Activated T-cell treated with anti-CD3 and anti-CD28 coated beads, Interleukin-2, amount 50 U/mL, for 1 hour (primary cell): ENCODE results near the gene CANT1.
A peak's percentile ranks its signal among the peaks of the same experiment; 100 is the strongest.

ENCODE experiments used
- DNase-seq: peaks from one replicate; pipeline ENCODE4 v3.0.0-alpha.2; 2020

Gene CANT1

DNA sequence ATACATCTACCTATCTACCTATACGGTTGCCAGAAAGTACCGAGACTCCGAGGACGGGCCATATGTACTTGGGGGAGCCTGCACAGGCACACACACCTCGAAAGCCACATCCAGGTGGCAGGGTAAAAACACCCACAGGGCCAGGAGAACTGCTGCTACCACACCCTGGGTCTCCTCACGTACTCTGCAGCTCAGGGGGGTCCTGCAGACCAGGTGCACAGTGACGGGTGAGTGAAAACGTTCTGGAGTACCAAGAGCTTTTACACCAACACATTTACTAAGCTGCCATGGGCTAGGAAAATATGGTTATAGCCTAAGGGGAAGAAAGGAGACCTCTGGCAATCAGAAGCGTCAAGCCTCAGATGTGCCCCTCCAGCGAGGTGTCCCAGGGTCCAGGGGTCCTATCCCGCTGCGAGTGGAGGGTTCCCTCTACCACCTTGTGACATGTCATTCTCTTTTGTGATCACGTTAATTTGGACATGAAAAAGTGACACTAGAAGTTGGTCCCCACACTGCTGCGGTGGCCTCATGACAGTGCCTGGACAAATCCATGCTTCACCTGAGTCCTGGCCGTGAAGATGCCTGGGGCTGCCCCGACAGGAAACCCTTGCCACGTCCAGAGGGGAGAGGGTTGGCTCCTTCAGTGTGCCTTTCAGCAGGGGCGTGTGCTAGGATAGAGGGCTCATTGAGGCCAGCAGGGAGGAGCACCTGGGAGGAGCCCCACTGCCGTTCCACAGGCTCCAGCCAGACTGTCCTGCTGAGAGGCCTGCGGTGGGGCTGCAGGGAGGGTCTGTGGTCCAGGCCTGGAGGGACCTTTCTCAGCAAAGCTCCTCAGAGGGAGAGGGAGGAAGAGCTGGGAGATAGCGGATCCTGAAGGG is 1.8 kb downstream of the CANT1 start:
- DNase-seq, result no peak

DNA sequence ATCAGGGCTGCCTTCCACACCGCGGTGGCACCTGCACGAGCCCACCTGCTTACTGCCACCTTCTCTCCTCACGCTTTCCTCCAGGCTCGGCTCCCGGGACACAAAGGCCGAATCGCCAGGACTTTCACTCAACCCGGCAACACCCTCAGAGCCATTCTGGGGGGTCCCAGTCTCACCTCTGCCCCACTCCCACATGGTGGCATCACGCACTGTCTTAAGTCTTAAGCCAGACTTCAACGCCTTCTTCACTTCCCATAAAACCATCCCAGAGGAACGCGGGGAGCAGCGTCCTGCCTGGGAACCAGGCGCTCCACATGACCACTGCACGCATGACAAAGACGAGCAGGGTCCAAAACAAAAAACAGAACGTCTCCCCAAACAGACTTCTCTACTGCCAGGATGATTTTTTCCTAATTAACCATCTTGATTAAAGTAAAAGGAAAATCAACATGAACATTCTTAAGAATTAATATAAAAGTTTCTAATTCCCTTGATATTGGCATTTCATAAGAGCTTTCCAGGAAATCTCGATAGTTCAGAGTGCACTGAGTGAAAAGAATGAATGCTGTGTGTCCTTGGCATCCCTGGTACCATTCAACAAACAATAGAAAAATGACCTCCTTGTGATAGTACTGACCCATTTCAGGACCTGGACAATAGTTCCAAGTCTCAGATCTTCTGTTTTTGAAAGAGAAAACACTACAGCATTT is 2.6 kb downstream of the CANT1 start:
- DNase-seq, result no peak

DNA sequence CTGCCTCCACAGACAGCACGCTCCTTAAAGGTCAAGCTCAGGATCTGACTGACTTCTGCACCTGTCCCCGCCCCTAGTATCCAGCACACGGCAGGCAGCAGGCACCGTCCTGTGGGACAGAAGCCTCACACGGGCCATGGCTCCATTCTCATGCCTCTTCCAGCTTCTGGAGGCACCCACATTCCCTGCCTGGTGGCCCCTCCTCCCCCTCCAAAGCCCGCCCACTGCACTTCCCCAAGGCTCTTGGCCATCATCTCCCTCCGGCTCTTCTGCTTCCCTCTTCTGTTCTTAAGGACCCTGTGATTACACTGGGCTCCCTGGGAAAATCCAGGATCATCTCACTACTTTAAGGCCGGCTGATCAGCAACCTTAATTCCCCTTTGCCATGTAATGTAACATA is 3.5 kb downstream of the CANT1 start:
- DNase-seq, result no peak

DNA sequence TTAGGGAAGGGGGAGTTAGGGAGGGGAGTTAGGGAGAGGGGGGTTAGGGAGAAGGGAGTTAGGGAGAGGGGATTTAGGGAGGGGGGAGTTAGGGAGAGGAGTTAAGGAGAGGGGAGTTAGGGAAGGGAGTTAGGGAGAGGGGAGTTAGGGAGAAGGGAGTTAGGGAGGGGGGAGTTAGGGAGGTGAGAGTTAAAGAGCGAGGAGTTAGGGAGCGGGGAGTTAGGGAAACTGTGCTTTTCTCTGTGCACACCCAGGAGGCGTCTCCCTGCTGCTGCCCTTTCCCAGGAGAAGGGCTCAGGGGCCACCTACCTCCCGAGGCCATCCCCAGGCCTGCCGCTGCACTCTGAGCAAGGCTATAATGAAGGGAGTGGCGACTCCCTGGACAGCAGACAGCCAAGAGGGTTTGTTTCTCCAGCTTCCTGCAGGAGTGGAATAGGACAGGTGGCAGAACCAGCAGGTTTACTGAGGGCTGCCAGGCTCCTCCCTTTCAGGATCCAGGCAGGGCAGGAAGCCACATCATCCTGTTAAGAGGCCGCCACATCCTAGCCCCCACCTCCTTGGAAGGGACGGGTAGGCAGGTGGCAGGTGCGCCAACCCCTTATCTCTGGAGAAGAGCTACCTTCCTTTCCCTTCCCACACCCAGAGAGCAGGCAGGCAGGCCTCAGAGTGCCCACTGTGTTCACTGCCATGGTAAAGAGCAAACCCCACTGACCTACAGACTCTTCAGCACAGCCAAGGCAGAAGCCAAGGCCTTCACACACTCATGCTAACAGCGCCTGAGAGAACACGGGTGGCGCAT is 4.3 kb downstream of the CANT1 start:
- peak; percentile 14 for DNase-seq

DNA sequence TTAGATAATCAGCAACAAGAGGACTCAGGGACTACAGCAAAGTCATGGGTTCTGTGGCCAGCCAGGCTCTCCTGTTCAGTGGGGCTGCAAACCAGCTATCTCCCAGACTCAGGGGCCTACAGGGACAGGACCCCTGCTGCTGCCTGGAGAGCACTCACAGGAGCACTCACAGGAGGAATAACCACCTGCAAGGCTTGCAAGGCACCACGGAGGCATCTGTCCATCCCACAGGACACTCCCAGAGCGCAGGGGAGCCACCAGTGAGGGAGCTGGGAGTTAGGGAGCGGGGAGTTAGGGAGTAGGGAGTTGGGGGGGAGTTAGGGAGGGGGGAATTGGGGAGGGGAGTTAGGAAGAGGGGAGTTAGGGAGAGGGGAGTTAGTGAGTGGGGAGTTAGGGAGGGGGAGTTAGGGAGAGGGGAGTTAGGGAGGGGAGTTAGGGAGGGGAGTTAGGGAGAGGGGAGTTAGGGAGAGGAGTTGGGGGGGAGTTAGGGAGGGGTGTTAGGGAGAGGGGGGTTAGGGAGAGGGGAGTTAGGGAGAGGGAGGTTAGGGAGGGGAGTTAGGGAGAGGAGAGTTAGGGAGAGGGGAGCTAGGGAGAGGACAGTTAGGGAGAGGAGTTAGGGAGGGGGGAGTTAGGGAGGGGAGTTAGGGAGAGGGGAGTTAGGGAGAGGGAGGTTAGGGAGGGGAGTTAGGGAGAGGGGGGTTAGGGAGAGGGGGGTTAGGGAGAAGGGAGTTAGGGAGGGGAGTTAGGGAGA is 5.7 kb downstream of the CANT1 start:
- peak; percentile 16 for DNase-seq

DNA sequence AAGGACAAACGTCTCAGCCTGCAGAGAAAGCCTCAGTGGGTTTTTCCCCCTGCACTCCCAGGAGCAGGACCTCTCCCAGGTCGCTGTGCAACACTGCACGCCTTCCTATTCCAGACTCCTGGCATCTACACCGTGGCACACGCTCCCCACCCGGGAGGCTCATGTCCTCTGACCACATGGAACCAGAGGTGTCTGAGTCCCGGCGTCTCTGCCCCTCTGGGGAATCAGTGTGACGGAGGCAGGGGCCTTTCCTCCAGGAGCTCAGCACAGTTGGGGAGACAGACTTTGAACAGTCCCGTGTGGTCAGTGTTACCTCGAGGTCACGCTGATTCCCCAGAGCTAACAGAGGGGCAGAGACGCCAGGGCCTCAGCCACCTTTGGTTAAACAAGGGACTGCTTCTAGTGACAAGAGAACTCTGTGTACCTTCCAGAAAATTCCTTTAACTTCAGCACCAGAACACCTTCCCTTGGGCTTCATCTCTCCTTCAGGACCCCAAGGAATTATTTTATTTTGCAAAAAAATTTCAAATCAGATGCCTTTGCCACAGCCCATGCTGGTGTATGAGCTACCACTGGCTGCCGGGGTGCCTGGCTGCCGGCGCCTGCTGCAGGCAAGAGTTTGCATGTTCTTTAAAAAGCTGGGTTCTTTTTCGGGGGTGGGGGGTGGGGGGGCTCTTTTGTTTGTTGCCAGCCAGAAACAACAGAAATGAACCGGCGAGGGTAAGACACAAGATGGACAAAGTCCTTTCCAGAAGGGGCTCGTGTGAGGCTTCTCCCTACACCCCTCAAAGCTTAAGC is 6.6 kb downstream of the CANT1 start:
- peak; percentile 14 for DNase-seq

DNA sequence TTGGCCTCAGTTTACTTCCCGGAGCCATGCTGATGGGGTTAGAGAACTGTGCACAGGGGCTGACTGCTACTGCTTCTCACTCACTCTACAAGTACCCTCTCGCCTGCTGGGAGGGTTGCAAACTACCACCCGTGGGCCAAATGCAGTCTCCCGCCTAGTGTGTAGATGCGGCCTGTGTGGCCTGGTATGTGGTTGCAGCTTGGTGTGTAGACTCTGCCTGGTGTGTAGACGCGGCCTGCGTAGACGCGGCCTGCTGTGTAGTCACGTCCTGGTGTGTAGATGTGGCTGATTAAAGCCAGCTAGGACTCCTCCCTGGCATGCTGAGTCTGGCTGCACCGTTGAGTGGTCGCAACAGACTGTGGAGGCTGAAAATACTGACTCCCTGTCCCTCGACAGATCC is 7.3 kb downstream of the CANT1 start:
- peak; percentile 4 for DNase-seq

DNA sequence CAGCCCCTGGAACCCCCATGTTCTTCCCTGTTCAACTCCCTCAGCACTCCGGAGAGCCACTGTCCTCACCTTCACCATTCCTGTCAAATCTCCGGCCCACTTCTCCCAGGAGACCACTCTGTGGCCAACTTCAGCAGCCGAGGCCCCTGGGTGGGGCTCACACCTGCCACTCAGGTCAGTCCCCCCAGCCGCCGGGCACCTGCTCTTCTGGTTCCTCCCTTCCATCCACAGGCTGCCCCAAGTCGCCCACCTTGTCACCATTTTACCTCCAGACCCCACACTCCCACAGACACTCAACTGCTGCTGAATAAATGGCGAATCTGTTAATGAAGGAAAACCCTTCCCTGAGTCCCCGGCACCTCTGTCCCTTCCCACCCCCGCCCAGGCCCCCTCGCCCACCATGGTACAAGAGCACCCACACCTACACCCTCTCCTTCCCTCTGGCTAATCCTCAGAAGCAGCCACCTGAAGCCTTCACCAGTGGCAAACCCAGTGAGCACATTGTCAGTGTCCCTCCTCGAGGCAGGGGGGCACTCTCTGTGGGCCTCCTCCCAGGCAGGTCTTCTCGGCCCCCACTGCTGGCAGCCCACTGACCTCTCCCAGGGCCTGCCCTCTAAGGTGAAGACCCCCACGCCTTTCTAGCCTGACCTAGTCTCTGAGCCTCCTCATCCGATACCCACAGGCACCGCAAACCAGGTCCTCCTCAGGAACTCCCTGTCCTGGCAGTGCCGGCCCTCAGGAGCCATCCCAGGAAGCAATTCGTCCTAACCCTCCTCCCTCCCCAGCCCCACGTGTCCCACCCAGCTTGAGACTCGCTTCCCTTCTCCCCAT is 8.2 kb downstream of the CANT1 start:
- peak; percentile 13 for DNase-seq

DNA sequence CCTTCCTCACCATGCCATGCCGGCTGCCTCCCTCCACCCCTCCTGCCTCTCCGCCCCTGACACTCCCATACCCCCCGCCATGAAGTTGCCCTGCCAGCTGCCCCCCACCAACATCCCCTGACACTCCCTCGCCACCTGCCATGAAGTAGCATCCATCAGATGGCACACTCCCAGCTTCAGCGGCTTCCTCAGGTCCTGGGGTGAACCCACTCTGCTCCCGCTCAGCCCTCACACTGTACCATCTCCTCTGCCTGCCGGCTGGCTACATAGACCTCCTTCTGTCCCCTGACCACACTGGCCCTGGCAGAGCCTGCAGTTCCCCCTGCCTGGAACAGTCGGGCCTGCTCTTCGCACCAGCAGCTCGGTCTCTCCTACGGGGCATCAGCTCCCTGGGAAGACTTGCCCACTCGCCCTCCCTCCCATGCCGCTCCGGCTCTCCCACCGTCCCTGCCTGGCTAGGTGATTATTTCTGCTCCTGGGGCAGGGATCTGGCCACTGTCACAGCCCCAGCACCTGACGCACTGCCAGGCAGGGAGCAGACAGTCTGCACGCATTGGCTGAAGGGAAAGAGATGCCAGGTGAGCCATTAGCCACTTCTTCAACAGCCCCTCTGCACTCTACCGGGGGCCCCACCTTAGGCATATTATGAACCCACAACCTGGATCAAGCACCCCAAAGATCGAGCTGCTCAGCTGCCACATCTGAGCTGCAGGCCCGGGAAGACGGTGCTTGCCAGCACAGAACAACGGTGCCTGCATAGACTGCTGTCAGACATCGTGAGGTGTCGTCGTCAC is 9.0 kb downstream of the CANT1 start:
- DNase-seq, result peak; percentile 6

DNA sequence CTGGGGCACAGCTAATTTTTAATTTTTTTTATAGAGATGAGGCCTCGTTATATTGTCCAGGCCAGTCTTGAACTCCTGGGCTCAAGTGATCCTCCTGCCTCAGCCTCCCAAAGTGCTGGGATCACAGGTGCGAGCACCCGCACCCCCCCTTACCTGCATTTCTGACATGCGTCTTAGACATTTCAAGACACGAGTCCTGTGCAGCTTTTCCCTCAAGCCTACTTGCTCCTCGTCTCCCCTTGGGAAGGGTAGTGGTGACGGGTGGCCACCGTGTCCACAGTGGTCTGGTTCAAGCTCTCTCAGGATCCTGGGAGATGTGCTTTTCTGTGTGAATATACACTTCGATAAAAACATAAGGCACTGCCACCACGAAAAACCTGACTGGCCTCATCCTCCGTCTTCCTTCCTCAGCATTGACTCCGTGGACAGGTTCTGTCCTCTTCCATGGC is 9.6 kb downstream of the CANT1 start:
- peak; percentile 8 for DNase-seq

DNA sequence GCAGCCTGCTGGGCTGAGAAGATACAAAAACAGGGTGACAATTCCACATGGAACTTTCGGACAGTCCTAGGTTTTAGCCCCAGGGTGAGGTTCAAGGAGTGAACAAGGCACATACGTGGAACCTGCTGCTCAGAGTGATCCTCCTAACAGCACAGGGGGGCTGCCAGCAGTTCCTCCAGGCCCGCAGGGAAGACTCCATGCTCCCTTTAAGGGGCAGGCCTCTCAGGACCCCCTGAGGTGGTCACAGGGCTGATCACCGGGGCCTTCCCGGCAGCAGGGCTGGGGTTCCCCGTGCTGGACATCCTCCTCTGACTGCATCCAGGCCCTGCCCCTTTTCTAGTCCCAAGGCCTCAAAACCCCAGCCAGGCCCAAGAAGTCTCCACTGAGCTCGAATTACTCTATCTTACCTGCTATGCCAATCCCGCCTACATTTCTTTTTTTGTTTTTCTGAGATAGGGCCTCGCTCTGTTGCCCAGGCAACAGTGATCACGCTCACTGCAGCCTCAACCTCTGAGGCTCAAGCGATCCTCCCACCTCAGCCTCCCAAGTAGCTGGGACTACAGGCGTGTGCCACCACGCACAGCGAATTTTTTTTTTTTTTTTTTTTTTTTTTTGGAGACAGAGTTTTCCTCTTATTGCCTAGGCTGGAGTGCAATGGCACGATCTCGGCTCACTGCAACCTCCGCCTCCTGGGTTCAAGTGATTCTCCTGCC is 10.4 kb downstream of the CANT1 start:
- peak; percentile 12 for DNase-seq

DNA sequence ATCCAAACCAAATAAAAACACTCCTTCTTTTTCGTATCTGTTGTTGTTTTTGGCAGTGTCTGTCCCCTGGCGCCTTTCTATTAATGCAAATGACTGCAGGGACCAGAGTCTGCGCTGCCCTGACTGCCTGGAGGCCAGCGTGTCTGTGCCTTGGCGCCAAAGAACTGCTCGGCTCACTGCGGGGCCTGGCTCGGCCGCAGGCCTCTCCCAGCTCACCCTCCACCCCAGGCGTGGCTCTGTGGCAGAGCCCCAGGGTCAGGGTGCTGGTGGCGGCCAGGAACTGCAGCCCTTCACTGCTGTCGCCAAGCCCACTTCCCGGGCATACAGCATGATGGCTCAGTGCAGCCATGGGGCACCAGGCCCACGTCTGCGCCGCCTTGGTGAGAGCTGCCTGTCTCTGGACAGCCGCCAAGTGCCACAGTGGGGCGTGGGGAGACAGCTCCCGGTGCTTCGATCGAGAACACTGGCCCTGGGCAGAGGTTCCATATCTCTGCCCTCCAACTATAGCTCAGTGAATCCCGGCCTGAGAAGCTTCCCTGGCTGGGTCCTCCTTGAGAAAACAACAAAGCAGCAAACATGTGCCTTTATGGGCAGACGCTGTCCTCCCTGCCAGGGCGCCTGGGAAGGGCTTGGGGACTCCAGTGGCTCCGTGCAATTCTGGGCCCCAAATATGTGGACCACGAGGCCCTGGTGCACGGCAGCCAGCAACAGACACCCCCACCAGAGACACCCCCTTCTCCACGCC is 11.1 kb downstream of the CANT1 start:
- peak; percentile 10 for DNase-seq

DNA sequence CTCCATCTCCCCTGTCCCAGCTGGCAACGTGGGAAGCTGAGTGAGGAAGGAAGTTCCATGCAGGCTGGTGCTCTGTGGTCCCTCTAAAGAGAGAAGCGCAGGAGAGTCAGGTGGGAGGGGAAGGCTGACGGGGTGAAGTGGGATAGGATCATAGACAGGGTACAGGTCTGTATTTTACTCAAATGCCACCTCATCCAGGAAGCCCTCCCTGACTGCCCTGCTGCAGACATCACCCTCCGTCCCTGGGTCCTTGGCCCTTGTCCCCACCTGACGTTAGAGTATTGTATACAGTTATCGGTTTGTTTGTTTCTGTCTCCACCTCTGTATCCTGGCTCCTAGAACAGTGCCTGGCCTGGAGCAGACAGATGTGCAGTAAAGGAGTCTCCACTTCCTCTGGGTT is 11.7 kb downstream of the CANT1 start:
- DNase-seq, result peak; percentile 1

DNA sequence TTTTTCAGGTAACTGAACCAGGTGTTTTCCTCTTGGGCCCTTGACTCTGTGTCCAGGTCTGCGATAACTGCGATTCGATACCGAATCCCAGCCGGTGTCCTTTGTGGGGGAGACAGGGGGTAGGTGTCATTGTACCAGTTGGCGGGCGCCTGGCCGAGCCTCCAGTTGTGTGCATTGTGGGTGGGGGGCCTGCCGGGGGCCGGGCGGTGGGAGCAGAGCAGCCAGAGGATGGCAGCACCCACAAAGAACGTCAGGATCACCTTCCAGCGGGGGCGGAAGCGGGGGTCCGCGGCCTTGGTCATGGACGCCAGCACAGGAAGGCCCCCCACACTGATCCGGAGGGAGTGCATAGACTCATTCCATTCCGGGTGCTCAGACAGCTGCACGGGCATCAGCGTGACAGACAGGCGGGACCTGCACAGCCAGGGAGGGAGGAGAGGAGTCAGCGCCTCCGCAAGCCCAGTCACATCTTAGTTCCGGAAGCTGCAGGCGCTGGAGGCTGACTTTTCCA is 12.3 kb downstream of the CANT1 start:
- peak; percentile 12 for DNase-seq

DNA sequence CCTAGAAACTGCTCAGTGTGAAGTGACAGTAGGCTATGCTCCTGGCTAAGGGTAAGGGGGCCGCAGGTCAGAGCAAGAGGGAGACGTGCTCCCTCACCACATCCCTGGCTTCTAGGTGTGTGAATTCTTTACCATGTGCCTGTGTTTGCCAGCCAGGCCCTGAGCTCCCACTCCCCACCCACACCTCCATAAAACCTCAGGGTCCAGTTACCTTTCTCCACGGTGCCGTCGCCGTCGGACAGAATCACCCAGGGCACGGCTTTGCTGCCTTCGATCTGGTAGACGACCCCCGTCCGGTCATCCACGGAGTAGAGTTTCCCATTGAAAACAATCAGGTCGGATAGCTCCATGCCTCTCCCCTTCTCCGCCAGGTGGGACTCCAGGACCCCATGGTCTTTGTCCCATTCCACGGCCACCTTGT is 12.8 kb downstream of the CANT1 start:
- DNase-seq, result no peak

DNA sequence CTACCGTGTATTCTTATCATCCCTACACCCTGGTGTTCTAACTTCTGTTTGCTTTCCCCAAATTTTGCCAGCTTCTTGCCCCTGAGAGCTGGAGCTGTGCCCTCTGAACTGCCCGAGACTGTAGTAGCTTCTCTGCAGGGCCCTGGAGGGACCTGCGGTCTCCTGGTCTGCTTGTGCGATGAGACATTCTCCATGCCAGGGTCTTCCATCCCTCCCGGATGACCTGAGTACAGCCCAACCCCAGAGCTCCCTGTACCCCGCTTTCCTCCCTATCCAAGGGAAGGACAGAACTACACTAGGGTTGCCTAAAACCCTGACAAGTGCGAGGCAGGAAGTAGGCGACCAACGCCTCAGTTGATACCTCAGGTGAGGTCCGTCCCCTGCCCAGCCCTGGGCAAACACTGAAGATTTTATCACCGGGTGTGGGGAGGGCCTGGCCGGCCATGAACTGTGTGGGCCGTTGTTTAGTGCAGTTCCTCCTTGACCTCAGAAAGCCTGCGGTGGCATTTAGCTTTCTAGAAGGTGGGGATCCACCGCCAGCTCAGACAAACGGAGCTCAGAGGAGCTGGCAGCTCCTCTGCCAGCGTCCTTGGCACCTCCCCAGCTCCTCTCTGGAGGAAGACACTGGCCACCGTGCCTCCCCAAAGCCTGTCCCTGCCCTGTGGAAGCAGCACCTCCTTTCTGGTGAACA is 13.7 kb downstream of the CANT1 start:
- peak; percentile 13 for DNase-seq

DNA sequence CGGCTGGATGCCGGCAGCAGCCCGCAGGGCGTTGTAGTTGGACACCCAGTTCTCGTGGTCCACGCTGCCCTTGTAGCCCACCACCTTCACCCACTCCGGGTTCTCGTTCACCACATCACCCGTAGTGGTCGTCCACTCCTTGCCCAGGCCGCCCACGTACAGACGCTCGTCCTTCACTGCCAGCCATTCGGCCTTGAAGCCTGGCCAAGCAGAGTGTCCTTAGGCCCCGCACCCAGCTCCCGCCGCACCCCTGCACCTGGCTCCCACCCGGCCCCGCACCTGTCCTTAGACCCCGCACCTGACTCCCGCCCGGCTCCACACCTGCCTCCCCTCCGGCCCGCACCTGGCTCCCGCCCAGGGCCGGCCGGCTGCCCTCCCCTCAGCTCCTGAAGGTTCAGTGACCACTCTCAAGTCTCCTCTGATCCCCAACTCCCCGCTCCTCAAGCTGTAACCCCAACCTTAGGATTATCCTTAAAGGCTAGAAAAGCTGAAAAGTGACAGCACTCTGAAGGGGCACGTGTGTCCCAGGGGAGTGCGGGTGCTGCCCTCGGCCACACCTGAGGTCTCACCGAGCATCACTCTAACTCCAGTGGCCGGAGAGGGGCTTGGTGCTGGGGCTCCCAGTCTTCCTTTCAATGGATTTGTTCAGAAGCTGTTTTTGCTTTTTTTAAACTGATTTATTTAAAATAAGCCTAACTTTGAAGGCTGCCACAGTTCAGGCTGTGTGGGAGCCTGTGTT is 14.4 kb downstream of the CANT1 start:
- no peak for DNase-seq
